Astrocyte (in vitro differentiated cells and primary cell): ENCODE results near the gene SMARCD1. TPM values are rescaled to one million over a fixed set of nuclear protein-coding genes. Genes with fewer than 3 reads are reported as not detected.
"Not testable (repeated sequence)": the region's sequence is repeated elsewhere in the genome, so short reads cannot be mapped to it uniquely, and the experiment has no call there.

Source experiments
- DNase-seq: peaks from one replicate; pipeline ENCODE4 v3.0.0-alpha.2; 2010; ENCODE audit warnings: low read depth
- FAIRE-seq: peaks from 2 replicates; lab custom pipeline; 2011; peaks lifted over from hg19 to GRCh38; lab: Jason Lieb, UNC
- H2AFZ ChIP-seq: 2 replicates; pipeline ENCODE4 v1.6.0; 2012; ENCODE audit warnings: low read depth, low read length, inconsistent platforms
- H3K27ac ChIP-seq: 2 replicates; pipeline ENCODE4 v1.5.1; 2011; ENCODE audit warnings: low read depth, low read length, inconsistent platforms
- H3K27me3 ChIP-seq: 2 replicates; pipeline ENCODE4 v1.6.0; 2011; ENCODE audit warnings: low read length, inconsistent platforms; ENCODE audit not compliant: insufficient read depth
- H3K36me3 ChIP-seq: 2 replicates; pipeline ENCODE4 v1.5.1; 2011; ENCODE audit warnings: low read length, inconsistent platforms; ENCODE audit not compliant: insufficient read depth
- H3K4me1 ChIP-seq: 2 replicates; pipeline ENCODE4 v1.5.1; 2011; ENCODE audit warnings: low read length, inconsistent platforms; ENCODE audit not compliant: insufficient read depth
- H3K4me2 ChIP-seq: 2 replicates; pipeline ENCODE4 v1.6.0; 2012; ENCODE audit warnings: low read length, inconsistent platforms
- H3K4me3 ChIP-seq: 2 replicates; pipeline ENCODE4 v1.5.1; 2011; ENCODE audit warnings: low read depth, mild to moderate bottlenecking, low read length, inconsistent platforms; ENCODE audit not compliant: insufficient read depth
- H3K79me2 ChIP-seq: 2 replicates; pipeline ENCODE4 v1.6.0; 2012; ENCODE audit warnings: mild to moderate bottlenecking, low read length, inconsistent platforms; ENCODE audit not compliant: insufficient read depth
- H3K9ac ChIP-seq: 2 replicates; pipeline ENCODE4 v1.6.0; 2012; ENCODE audit warnings: mild to moderate bottlenecking, low read length, inconsistent platforms
- H3K9me3 ChIP-seq: 2 replicates; pipeline ENCODE4 v1.5.1; 2012; ENCODE audit warnings: low read depth, mild to moderate bottlenecking, low read length, inconsistent platforms; ENCODE audit not compliant: insufficient read depth
- H4K20me1 ChIP-seq: 2 replicates; pipeline ENCODE4 v1.6.0; 2012; ENCODE audit warnings: low read length, inconsistent platforms; ENCODE audit not compliant: insufficient read depth
- H3K27ac Mint-ChIP-seq: one replicate; pipeline ENCODE4 v1.8.0; 2021; ENCODE audit warnings: mild to moderate bottlenecking, mixed read lengths; ENCODE audit not compliant: unreplicated experiment
- H3K27me3 Mint-ChIP-seq: one replicate; pipeline ENCODE4 v1.8.0; 2021; ENCODE audit warnings: low read depth, mixed read lengths; ENCODE audit not compliant: unreplicated experiment
- H3K36me3 Mint-ChIP-seq: one replicate; pipeline ENCODE4 v1.8.0; 2021; ENCODE audit warnings: low read depth, mixed read lengths; ENCODE audit not compliant: unreplicated experiment
- H3K4me1 Mint-ChIP-seq: one replicate; pipeline ENCODE4 v1.8.0; 2021; ENCODE audit warnings: low read depth, mixed read lengths; ENCODE audit not compliant: unreplicated experiment
- H3K4me3 Mint-ChIP-seq: one replicate; pipeline ENCODE4 v1.8.0; 2021; ENCODE audit warnings: mild to moderate bottlenecking, moderate library complexity, mixed read lengths; ENCODE audit not compliant: unreplicated experiment
- H3K9me3 Mint-ChIP-seq: one replicate; pipeline ENCODE4 v1.8.0; 2021; ENCODE audit warnings: mild to moderate bottlenecking, mixed read lengths; ENCODE audit not compliant: unreplicated experiment
- EZH2 ChIP-seq: IDR thresholded peaks from 2 replicates; pipeline ENCODE4 v1.6.1; 2012; ENCODE audit warnings: mild to moderate bottlenecking, low read length, inconsistent platforms; ENCODE audit not compliant: insufficient read depth
- total RNA-seq: library from RNA; stranded (reverse); gene quantifications from 2 replicates; pipeline ENCODE4 v1.2.1, GENCODE V29; 2021
- TF ChIP-seq, protein P1 (sequence below): IDR thresholded peaks from 2 replicates; pipeline ENCODE4 v1.5.1; 2011; ENCODE audit warnings: low read depth, mild to moderate bottlenecking, inconsistent platforms, low read length, moderate library complexity; ENCODE audit not compliant: insufficient read depth

The SMARCD1 gene
- total RNA-seq, 1 donor from 2014 or later: 64.4 TPM

DNA sequence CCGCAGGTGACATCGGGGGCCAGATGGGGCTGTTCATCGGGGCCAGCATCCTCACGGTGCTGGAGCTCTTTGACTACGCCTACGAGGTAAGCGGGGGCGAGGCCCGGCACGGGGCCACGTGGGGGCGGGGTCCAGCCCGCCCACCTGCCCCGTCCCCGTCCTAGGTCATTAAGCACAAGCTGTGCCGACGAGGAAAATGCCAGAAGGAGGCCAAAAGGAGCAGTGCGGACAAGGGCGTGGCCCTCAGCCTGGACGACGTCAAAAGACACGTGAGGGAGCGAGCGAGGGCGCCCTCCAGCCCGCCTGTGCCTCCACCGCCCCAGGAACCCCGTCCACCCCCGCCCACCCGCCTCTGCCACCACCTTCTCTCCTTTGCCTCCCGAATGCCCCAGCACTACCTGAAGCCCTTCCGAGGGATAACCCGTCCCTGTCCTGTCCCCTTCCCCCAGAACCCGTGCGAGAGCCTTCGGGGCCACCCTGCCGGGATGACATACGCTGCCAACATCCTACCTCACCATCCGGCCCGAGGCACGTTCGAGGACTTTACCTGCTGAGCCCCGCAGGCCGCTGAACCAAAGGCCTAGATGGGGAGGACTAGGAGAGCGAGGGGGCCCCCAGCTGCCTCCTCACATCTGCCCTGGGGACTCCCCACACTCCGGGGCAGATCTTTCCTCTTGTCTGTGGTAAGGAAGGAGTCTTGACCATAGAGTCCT lies 3.9 kb upstream of the SMARCD1 start:
- Histone ChIP-seq H3K79me2 (peaks cover 18% of the 10 kb centered on the region), H2AFZ (no peak overlapping the region), H3K9ac (no peak overlapping the region), H3K4me1 (peaks cover 12% of the 10 kb centered on the region), H3K36me3 (no peaks in the 10 kb centered on the region), H3K27me3 (no peaks in the 10 kb centered on the region), H3K27ac (no peak overlapping the region), H3K9me3 (no peaks in the 10 kb centered on the region), H3K4me2 (no peak overlapping the region), H4K20me1 (peaks cover 7% of the 10 kb centered on the region), H3K4me3 (no peak overlapping the region)
- no peaks in the 10 kb centered on the region for H3K36me3 Mint-ChIP-seq
- H3K4me3 Mint-ChIP-seq: no peak overlapping the region
- no peak overlapping the region for H3K27ac Mint-ChIP-seq
- H3K27me3 Mint-ChIP-seq: peaks cover 18% of the 10 kb centered on the region
- FAIRE-seq: no peak
- no peak for TF ChIP-seq EZH2
- TF ChIP-seq, protein P1, sequence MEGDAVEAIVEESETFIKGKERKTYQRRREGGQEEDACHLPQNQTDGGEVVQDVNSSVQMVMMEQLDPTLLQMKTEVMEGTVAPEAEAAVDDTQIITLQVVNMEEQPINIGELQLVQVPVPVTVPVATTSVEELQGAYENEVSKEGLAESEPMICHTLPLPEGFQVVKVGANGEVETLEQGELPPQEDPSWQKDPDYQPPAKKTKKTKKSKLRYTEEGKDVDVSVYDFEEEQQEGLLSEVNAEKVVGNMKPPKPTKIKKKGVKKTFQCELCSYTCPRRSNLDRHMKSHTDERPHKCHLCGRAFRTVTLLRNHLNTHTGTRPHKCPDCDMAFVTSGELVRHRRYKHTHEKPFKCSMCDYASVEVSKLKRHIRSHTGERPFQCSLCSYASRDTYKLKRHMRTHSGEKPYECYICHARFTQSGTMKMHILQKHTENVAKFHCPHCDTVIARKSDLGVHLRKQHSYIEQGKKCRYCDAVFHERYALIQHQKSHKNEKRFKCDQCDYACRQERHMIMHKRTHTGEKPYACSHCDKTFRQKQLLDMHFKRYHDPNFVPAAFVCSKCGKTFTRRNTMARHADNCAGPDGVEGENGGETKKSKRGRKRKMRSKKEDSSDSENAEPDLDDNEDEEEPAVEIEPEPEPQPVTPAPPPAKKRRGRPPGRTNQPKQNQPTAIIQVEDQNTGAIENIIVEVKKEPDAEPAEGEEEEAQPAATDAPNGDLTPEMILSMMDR: no peak
- peaks cover 10% of the 10 kb centered on the region for H3K4me1 Mint-ChIP-seq
- no peak for DNase-seq
- peaks cover 2% of the 10 kb centered on the region for H3K9me3 Mint-ChIP-seq

DNA sequence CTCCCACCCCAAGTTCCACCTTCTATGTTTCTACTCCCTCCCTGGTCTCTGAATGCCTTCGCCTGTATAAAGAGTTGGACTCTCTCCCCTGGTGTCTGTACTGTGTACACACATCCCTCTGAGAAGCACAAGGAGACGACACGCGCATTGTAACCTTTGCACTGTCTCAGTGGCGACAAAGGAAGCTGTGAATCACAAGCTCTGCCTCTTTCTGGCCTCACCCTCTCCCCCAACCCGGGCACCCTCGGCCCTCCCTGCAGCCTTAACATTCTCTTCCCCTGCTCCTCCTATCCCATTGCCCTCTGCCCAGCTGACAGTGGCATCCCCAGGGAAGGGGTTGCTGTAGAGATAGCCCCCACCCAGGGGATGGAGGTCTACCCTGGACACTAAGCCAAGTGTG lies 2.5 kb upstream of the SMARCD1 start:
- peaks cover 12% of the 10 kb centered on the region for H3K36me3 ChIP-seq
- H3K79me2 ChIP-seq: peaks cover 20% of the 10 kb centered on the region
- H3K9ac ChIP-seq: no peak overlapping the region
- H2AFZ ChIP-seq: no peak overlapping the region
- H3K27ac Mint-ChIP-seq: no peak overlapping the region
- no peak overlapping the region for H3K4me3 ChIP-seq
- no peaks in the 10 kb centered on the region for H3K27me3 ChIP-seq
- no peak for TF ChIP-seq EZH2
- TF ChIP-seq, protein P1: no peak
- peaks cover 24% of the 10 kb centered on the region for H3K4me1 ChIP-seq
- peak overlapping the region; percentile 40 for H3K4me3 Mint-ChIP-seq
- peaks cover 4% of the 10 kb centered on the region for H3K36me3 Mint-ChIP-seq
- peaks cover 16% of the 10 kb centered on the region for H3K27me3 Mint-ChIP-seq
- no peak overlapping the region for H3K4me2 ChIP-seq
- FAIRE-seq (no peak), DNase-seq (no peak)
- no peak overlapping the region for H3K27ac ChIP-seq
- H4K20me1 ChIP-seq: peaks cover 18% of the 10 kb centered on the region
- H3K9me3 Mint-ChIP-seq: no peaks in the 10 kb centered on the region
- no peaks in the 10 kb centered on the region for H3K9me3 ChIP-seq
- peaks cover 17% of the 10 kb centered on the region for H3K4me1 Mint-ChIP-seq

- H3K9me3 ChIP-seq: no peaks in the 10 kb centered on the region
These were observed 1.8 kb upstream of the SMARCD1 start for GRCh38 chr12:50083301-50083700.

DNA sequence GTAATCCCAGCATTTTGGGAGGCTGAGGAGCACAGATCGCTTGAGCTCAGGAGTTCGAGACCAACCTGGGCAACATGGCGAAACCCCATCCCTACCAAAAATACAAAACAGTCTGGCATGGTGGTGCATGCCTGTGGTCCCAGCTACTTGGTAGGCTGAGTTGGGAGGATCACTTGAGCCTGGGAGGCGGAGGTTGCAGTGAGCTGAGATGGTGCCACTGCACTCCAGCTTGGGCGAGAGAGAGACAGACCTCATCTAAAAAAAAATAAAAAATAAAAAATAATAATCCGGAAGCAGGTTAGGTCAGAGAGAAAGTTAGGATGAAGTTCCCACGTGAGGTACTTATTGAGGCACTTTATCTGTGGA lies 750 bp upstream of the SMARCD1 start:
- peak overlapping the region; percentile 92 for H2AFZ ChIP-seq
- H4K20me1 ChIP-seq: peaks cover 32% of the 10 kb centered on the region
- peak overlapping the region; percentile 94 for H3K4me3 ChIP-seq
- peaks cover 22% of the 10 kb centered on the region for H3K79me2 ChIP-seq
- H3K27me3 Mint-ChIP-seq, FAIRE-seq, H3K27me3 ChIP-seq, H3K9me3 Mint-ChIP-seq, H3K9me3 ChIP-seq, H3K36me3 Mint-ChIP-seq, DNase-seq: not testable (repeated sequence)
- H3K27ac Mint-ChIP-seq: peak overlapping the region; percentile 88
- H3K36me3 ChIP-seq: peaks cover 26% of the 10 kb centered on the region
- peak overlapping the region; percentile 91 for H3K4me3 Mint-ChIP-seq
- H3K4me2 ChIP-seq: peak overlapping the region; percentile 97
- peak overlapping the region; percentile 89 for H3K9ac ChIP-seq
- H3K27ac ChIP-seq: peak overlapping the region; percentile 74
- H3K4me1 Mint-ChIP-seq: peaks cover 29% of the 10 kb centered on the region
- H3K4me1 ChIP-seq: peaks cover 38% of the 10 kb centered on the region

More at GRCh38 chr12:50083301-50083700, 1.8 kb upstream of the SMARCD1 start:
- Histone ChIP-seq H4K20me1 (peaks cover 24% of the 10 kb centered on the region), H3K36me3 (peaks cover 15% of the 10 kb centered on the region), H3K9ac (no peak overlapping the region), H3K4me3 (no peak overlapping the region), H2AFZ (no peak overlapping the region), H3K79me2 (peaks cover 20% of the 10 kb centered on the region), H3K27ac (no peak overlapping the region), H3K27me3 (no peaks in the 10 kb centered on the region), H3K4me2 (no peak overlapping the region), H3K4me1 (peaks cover 31% of the 10 kb centered on the region)
- Mint-ChIP-seq H3K27me3 (peaks cover 11% of the 10 kb centered on the region), H3K36me3 (peaks cover 4% of the 10 kb centered on the region), H3K4me1 (peaks cover 23% of the 10 kb centered on the region), H3K27ac (peak overlapping the region; percentile 66), H3K9me3 (no peaks in the 10 kb centered on the region), H3K4me3 (peak overlapping the region; percentile 82)
- FAIRE-seq (no peak), DNase-seq (no peak)
- TF ChIP-seq EZH2: no peak
- TF ChIP-seq, protein P1: no peak
